ENCODE results near the gene RAET1G. TPM values are rescaled to one million over a fixed set of nuclear protein-coding genes. Genes with fewer than 3 reads are reported as not detected.
A peak's percentile ranks its signal among the peaks of the same experiment; 100 is the strongest.

Gene RAET1G
- total and polyA plus RNA-seq, 2 of the 13 experiments (the other 11 are each of a cell fraction or from before 2014, with no cell fraction given) = not detected

DNA sequence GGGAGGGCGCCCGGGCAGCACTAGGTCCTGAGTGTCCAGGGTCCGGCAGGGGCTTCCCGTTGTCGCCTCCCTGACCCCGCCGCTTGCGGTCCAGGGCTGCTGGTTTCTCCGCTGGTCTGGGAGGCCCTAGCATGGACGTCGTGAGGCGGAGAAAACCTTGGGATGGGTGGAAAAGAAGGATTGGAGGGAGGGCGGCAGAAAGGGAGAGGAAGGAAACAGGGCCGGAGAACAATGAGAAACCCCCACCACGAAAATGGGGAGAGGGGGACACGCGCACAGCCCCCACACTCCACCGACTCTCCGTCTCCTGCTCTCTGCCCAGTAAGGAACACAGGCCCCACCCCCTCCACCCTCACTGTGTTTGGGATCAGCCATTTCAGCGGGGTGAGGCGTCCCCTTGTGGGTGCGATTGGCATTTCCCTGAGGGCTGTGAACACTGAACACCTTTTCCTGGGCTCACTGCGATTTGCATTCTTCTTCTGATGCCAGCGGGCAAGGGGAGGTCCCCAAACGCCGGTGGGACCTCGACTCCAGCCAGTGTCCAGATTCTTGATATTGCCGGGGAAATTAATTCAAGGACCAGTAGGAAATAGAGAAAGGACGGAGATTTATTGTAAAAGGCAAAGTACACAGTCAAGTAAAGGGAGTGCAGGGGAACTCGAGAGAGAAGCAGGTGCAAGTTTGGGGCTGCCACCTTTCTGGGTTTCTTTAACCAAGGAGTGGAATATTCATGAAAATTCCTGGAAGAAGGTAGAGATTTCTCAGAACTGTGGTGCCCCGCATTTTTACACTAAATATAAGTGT, 3.3 kb upstream of the RAET1G start (continued):
- 0 out of 2 replicates have a peak, but pooled peaks have one; percentile 17 for TF ChIP-seq BRF2 (CRISPR knock-in tag; IDR thresholded peaks at IDR 0.05)
- peak; percentile 43 for TF ChIP-seq KMT2B (CRISPR knock-in tag; IDR thresholded peaks at IDR 0.05)
- 0 out of 2 replicates have a peak, but pooled peaks have one; percentile 42 for TF ChIP-seq ZSCAN29 (CRISPR knock-in tag; conservative IDR thresholded peaks at IDR 0.05)
- TF ChIP-seq ZNF350 (CRISPR knock-in tag; IDR thresholded peaks at IDR 0.05; ENCODE audit: borderline replicate concordance, low read depth) = peak; percentile 61; the same call in 1 of the 2 replicates
- TF ChIP-seq ZNF589 (CRISPR knock-in tag; conservative IDR thresholded peaks at IDR 0.05) = no peak
- TF ChIP-seq ARID5B (CRISPR knock-in tag; IDR thresholded peaks at IDR 0.05) = peak; percentile 43; the same call in 1 of the 2 replicates
- TF ChIP-seq KAT8 (CRISPR knock-in tag; IDR thresholded peaks at IDR 0.05) = 0 out of 2 replicates have a peak, but pooled peaks have one; percentile 37
- no peak for TF ChIP-seq MATR3 (CRISPR knock-in tag; IDR thresholded peaks at IDR 0.05)
- TF ChIP-seq SAFB2 (CRISPR knock-in tag; IDR thresholded peaks at IDR 0.05; ENCODE audit: borderline replicate concordance, low read depth) = peak; percentile 73
- peak; percentile 75 for TF ChIP-seq IRF2 (CRISPR knock-in tag; IDR thresholded peaks at IDR 0.05)
- 0 out of 2 replicates have a peak, but pooled peaks have one; percentile 50 for TF ChIP-seq MAX (IDR thresholded peaks at IDR 0.05)
- TF ChIP-seq, protein P1, sequence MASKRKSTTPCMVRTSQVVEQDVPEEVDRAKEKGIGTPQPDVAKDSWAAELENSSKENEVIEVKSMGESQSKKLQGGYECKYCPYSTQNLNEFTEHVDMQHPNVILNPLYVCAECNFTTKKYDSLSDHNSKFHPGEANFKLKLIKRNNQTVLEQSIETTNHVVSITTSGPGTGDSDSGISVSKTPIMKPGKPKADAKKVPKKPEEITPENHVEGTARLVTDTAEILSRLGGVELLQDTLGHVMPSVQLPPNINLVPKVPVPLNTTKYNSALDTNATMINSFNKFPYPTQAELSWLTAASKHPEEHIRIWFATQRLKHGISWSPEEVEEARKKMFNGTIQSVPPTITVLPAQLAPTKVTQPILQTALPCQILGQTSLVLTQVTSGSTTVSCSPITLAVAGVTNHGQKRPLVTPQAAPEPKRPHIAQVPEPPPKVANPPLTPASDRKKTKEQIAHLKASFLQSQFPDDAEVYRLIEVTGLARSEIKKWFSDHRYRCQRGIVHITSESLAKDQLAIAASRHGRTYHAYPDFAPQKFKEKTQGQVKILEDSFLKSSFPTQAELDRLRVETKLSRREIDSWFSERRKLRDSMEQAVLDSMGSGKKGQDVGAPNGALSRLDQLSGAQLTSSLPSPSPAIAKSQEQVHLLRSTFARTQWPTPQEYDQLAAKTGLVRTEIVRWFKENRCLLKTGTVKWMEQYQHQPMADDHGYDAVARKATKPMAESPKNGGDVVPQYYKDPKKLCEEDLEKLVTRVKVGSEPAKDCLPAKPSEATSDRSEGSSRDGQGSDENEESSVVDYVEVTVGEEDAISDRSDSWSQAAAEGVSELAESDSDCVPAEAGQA (IDR thresholded peaks at IDR 0.05; ENCODE audit: low read depth) = no peak
- TF ChIP-seq, protein P1 (CRISPR knock-in tag; IDR thresholded peaks at IDR 0.05; ENCODE audit: borderline replicate concordance) = no peak
- TF ChIP-seq MXD4 (CRISPR knock-in tag; IDR thresholded peaks at IDR 0.05) = no peak
- peak; percentile 51; the same call in 1 of the 2 replicates for TF ChIP-seq ZNF292 (CRISPR knock-in tag; IDR thresholded peaks at IDR 0.05; ENCODE audit: borderline replicate concordance, low read depth)
- no peak for TF ChIP-seq ZBTB37 (CRISPR knock-in tag; IDR thresholded peaks at IDR 0.05)
